ENCODE measurements around the gene ELANE.
"Not testable (repeated sequence)": the region's sequence is repeated elsewhere in the genome, so short reads cannot be mapped to it uniquely, and the experiment has no call there.

The ELANE gene

DNA sequence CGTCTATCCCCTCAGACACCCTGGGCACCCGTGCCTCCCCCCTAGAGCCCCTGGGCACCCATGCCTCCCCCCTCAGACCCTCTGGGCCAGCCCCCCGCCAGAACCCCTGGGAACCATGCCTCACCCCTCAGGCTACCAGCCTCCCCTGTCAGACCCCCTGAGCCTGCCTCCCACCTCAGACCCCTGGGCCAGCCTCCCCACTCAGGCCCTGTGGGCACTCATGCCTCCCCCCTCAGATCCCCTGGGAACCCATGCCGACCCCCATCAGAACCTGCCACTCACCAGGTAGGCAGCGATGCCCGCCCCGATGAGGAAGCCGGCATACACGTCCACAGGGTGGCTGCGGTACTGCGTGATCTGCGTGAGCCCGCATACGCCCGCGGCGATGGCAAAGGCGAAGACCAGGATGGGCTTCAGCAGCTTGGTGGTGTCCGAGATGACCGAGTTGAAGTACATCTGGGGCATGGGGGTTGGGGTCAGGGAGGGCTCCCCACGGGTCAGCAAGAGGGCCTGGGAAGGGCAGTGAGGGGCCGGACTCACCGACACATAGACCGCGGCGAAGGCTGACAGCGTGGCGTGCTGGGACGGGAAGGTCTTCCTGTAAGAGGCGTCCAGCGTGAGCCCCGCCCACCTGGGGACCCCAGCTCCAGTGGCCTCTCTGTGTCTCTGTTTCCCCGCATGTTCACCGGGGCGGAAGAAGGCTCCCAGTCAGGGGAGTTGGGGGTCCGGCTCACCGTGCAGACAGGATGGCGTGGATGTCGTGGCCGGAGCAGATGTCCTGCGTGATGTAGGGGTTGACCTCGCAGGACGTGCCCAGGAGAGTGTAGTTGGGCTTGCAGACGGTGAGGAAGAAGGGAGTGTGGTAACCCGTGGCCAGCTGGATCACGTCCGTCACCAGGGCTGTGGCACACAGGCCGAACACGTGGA is 37.7 kb upstream of the ELANE start:
- no peak for DNase-seq (ENCODE audit: low spot score)

GRCh38 chr19:815079-815774 is 36.9 kb upstream of the ELANE start:
- no peak for DNase-seq (ENCODE audit: low spot score)

DNA sequence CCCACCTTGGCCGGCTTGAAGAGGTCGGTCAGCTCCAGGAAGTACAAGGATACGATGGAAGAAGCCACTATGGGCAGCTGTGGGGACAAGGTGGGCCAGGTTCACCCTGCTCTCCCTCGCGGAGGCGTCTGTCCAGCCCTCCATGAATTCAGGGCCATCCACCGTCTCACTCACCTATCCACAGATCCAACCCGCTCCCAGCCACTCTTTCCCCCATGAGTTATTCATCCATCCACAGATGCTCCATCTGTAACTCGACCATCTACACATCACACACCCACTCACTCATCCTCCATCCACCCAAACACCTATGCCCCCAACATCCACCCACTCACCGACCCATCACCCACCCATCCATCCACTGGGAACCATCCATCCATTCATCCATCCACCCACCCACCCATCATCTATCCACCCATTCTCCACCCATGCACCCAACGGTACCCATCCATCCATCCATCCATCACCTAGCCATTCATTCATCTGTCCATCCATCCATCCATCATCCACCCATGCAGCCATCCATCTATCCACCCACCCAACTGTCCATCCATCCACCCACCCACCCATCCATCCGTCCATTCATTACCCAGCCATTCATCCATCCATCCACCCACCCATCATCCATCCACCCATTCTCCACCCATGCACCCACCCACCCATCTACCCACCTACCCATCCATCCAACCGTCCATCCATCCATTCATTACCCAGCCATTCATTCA is 36.2 kb upstream of the ELANE start:
- no peak for DNase-seq (ENCODE audit: low spot score)

- no peak for DNase-seq (ENCODE audit: low spot score)
Observed at GRCh38 chr19:816500-816857, 35.6 kb upstream of the ELANE start.

DNA sequence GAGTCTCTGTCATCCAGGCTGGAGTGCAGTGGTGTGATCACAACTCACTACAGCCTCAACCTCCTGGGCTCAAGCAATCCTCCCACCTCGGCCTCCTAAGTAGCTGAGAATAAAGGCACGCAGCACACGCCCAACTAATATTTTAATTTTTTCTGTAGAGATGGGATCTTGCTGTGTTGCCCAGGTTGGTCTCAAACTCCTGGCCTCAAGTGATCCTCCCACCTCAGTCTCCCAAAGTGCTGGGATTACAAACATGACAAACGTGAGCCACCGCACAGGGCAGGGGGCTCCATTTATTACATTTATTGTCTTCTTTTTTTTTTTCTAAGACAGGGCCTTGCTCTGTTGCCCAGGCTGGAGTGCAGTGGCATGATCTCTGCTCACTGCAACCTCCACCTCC is 31.9 kb upstream of the ELANE start:
- DNase-seq (ENCODE audit: low spot score), result not testable (repeated sequence)

GRCh38 chr19:821231-821824 is 30.8 kb upstream of the ELANE start:
- no peak for DNase-seq (ENCODE audit: low spot score)

DNA sequence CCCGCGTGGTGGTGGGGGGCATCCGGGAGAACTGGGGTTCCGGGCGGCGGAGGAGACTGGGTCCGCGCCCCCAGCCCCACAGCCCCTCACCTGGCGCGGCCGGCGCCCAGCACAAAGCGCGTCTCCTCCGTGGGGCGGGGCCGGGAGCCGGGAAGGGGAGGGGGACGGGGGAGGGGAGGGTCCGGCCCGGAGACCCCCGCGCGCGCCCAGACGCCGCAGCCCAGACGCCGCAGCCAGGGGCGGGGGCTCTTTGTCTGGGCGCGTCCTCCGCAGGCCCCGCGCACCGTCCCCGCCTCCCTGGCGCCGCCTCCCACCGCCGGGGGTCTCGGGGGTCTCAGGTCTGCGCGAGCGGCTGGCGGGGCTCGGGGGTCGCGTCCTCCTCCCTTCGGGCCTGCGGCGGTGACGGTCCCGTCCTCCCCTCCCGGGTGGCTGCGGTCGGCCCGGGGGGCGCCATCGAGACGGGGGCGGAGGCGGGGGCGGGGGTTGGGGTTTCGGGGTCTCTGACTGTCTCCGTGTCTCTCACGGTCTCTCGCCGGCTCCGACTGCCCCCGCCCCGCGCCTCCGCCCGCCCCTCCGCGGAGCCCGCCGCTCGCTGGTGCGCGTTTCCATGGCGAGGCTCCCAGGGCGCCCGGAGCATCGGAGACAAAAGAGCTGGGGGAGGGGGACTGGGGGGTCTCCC is 30.1 kb upstream of the ELANE start, which contains the start of gene PLPPR3:
PLPPR3 (minus strand) TSS at position 131 of the 679 bp plus-strand sequence. CDS start 396 bp downstream, outside the sequence.
- DNase-seq (ENCODE audit: low spot score), result no peak

DNA sequence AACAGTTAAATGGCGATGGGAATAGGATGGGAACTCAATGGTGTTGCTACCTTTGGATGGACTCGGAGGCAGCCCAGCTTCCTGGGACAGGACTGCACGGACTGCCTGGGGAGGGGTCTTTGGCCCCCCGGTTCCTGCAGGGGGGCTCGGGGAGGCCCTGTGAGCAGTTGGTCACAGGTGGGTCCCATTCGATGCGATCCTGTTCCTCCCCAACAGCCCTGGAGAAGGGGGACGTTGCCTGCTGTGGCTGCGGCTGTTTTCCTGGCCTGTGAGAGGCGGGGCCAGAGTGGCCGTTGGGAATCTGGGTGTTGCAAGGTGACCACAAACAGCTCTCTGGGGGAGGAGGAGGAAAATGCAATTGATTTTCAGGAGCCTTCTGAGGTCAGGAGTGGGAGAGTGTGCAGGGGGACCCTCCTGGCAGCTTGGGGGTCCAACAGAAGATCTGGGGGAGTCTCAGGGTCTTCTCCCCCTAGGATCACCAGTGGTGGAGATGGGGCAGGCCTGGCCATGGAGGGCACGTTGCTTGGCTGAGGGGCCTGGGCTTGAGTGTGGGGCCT is 28.5 kb upstream of the ELANE start:
- no peak for DNase-seq (ENCODE audit: low spot score)

DNA sequence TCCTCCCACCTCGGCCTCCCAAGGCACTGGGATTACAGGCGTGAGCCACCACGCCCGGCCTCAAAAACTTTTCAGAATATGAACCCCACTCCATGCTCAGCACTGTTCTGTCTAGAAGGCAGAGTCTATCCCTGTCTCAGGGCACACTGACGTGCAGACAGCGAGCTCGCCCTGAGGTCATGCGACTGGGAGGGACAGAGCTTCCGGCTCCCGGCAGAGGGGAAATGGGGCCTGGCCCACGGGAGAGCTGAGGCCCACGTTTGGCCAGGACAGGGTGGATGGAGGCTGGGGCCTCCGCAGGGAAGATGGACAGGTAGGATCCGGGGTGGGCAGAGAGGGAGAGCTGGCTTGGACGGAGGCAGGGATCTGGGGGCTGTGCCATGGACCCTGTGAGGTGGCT is 27.2 kb upstream of the ELANE start:
- no peak for DNase-seq (ENCODE audit: low spot score)

GRCh38 chr19:825897-826644 is 26.0 kb upstream of the ELANE start:
- DNase-seq (ENCODE audit: low spot score), result no peak

DNA sequence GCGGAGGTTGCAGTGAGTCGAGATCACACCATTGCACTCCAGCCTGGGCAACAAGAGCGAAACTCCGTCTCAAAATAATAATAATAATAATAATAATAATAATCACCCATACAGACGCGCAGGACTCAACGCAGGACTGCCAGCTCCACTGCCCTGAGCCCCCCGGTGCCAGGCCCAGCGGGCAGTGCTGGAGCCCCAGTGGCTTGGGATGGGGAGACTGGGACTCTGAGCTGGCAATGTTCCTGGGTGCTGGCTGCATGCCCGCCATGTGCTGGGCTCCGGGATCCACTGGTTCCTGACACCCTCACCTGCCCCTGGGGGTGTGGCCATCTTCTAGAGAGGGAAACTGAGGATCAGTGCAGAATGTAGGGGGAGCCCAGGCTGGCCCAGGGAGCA is 24.8 kb upstream of the ELANE start:
- DNase-seq (ENCODE audit: low spot score), result no peak

- DNase-seq (ENCODE audit: low spot score), result no peak
Observed at GRCh38 chr19:827710-828321, 24.3 kb upstream of the ELANE start, which contains the start of gene AZU1. Gene AZU1 (plus strand): TSS chr19:827837. CDS start chr19:827847, 10 bp downstream.

DNA sequence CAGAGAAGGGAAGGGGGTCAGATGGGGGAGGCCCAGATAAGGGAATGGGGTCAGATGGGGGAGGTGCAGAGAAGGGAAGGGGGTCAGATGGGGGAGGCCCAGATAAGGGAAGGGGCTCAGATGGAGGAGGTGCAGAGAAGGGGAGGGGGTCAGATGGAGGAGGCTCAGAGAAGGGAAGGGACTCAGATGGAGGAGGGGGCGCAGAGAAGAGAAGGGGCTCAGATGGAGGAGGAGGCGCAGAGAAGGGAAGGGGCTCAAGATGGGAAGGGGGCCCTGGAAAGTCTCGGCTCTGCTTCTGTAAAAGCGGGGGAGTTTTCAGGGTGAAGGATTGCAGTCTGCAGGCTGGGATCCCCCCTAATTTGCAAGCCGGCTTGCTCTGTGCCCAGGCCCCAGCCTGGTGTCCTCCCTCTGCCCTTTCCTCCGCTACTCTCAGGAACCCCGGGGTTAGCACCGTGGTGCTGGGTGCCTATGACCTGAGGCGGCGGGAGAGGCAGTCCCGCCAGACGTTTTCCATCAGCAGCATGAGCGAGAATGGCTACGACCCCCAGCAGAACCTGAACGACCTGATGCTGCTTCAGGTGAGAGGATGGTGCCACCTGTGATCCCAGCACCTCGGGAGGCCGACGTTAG is 22.9 kb upstream of the ELANE start:
- no peak for DNase-seq (ENCODE audit: low spot score)

DNA sequence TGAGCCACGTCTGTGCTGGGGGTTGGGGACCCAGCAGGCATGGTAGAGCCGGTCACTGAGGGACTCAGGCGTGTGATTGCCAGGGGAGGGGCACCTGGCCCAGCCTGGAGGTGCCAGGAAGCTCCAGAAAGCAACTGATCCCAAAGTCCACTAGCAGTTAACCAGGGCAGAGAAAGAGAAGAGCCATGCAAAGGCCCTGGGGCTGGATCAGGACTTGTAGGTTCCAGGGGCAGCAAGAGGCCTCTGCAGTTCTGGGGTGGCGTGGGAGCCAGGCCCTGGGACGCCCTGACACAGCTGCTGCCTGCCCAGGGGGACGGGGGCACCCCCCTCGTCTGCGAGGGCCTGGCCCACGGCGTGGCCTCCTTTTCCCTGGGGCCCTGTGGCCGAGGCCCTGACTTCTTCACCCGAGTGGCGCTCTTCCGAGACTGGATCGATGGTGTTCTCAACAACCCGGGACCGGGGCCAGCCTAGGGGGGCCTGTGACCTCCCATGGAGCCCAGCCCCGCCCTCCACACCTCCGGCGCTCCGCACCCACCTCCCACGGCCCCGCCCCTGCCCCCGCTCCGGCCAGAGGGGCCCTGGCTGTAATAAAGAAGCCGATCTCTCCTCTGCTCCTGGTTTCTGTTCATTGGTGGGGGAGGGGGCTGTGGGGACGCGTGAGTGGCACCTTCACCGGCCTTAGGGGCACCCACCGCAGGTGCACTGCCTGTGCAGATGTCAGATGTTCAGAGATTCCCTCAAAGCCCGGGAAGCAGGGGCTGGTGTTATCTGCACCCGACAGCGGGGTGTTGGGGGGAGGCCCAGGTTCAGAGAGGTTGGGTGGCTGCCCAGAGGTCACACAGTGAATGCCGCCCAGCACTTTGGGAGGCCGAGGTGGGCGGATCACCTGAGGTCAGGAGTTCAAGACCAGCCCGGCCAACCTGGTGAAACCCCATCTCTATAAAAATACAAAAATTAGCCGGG is 20.4 kb upstream of the ELANE start:
- no peak for DNase-seq (ENCODE audit: low spot score)

DNA sequence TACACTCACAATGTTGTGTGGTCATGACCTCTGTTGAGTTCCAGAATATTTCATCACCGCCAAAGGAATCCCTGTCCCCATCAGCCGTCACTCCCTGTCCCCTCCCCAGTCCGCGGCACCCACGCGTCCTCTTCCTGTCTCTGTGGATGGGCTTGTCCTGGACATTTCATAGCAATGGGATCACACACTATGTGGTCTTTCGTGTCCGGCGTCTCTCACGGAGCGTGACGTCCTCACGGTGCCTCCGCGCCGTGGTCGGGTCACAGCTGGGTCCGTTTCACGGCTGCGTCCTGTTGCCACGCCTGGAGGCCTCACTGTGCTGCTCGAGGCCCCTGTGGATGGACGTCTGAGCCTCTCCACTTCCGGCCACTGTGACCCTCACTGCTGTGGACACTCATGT is 17.9 kb upstream of the ELANE start:
- no peak for DNase-seq (ENCODE audit: low spot score)

DNA sequence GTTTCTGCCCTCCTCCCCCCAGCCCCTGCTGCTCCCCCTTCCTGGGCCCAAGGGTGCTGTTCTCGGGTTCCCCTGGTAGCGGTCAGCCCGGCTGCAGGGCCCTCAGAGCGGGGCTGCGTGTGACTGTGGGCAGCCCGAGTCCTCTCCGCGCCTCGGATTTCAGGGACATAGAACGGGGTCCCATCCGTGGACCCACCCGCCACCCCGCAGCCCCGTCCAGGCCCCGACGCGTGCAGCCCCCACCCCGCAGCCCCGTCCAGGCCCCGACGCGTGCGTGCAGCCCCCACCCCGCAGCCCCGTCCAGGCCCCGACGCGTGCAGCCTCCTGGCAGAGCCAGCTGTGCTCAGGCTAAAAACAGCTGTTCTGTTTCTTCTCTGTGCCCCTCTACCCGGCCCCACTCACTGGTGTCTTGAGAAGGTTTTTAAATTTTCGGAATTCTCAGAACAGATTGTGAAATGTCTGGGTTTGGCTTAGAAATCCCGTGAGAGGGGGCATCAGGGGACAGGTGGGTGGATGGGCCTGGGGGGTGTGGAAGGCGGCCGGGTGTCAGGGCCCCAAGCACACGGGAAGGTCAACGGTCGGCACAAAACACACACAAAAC is 16.8 kb upstream of the ELANE start:
- no peak for DNase-seq (ENCODE audit: low spot score)

DNA sequence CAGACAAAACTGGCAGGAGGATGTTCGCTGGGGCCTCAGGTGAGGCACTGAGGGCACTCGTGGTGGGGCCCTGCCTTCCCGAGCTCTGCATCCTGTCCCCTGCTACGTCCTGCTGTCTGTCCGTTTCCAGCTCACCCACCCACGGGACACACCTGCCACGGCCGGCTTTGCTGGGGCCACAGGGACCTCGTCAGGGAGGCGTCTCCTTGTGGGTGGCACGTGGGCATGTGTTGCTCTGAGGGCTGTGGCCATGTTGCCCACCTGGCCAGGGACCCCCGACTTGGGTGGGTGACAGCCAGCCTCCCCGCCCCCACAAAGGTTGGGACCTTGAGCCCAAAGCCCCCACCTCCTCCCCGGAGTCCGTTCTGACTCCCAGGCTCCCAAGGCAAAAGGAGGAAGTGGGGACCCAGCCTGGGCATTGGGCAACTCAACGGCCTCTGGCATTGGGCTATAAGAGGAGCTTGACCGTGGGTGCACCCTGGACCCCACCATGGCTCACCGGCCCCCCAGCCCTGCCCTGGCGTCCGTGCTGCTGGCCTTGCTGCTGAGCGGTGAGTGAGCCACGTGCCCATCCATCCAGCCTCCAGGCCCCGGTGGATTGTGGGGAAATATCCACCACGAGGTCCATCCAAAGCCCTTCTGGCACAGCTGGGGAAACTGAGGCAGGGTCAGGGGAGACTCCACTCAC is 11.4 kb upstream of the ELANE start, which contains the start of gene PRTN3:
PRTN3 (plus strand) TSS at position 481 of the 688 bp plus-strand sequence; CDS start at position 491, 10 bp downstream.
- no peak for DNase-seq (ENCODE audit: low spot score)
